HL-60 (cell line): ENCODE data around the gene MRPS10.

ENCODE experiments used
- DNase-seq, 2 experiments: peaks; one replicate each; pipeline ENCODE4 v3.0.0-alpha.2; 2010 to 2020; ENCODE audit warnings: low read depth in 1 of 2, low spot score in 1 of 2
- H3K27ac ChIP-seq: fragments of 250-450 bp; sonication (Bioruptor Pico); replicated peaks from 2 replicates; pipeline ENCODE4 v1.5.1; 2020; ENCODE audit warnings: mild to moderate bottlenecking, moderate library complexity
- H3K27me3 ChIP-seq: fragments of 250-450 bp; sonication (Bioruptor Pico); 2 replicates; pipeline ENCODE4 v1.5.1; 2021; ENCODE audit warnings: mild to moderate bottlenecking, moderate library complexity; ENCODE audit not compliant: insufficient read depth, poor library complexity, severe bottlenecking
- H3K4me3 ChIP-seq: replicated peaks from 2 replicates; pipeline ENCODE4 v1.5.1; 2011; ENCODE audit warnings: mild to moderate bottlenecking, control low read depth, low read length; ENCODE audit not compliant: insufficient read depth
- CTCF ChIP-seq: IDR thresholded peaks from one replicate; pipeline ENCODE4 v1.5.1; 2011; ENCODE audit warnings: low read length, control low read depth, inconsistent platforms; ENCODE audit not compliant: insufficient read depth
- GABPA ChIP-seq: IDR thresholded peaks from 2 replicates; pipeline ENCODE4 v1.6.1; 2012; ENCODE audit warnings: low read depth
- POLR2AphosphoS5 ChIP-seq: IDR thresholded peaks from 2 replicates; pipeline ENCODE4 v1.6.1; 2012; ENCODE audit warnings: low read depth
- SPI1 ChIP-seq: IDR thresholded peaks from 2 replicates; pipeline ENCODE4 v1.6.1; 2012; ENCODE audit warnings: low read depth, mild to moderate bottlenecking, borderline replicate concordance
- TF ChIP-seq, protein P1 (sequence below): IDR thresholded peaks from 2 replicates; pipeline ENCODE4 v1.6.1; 2012; ENCODE audit warnings: low read depth; ENCODE audit not compliant: insufficient replicate concordance

MRPS10 gene

DNA sequence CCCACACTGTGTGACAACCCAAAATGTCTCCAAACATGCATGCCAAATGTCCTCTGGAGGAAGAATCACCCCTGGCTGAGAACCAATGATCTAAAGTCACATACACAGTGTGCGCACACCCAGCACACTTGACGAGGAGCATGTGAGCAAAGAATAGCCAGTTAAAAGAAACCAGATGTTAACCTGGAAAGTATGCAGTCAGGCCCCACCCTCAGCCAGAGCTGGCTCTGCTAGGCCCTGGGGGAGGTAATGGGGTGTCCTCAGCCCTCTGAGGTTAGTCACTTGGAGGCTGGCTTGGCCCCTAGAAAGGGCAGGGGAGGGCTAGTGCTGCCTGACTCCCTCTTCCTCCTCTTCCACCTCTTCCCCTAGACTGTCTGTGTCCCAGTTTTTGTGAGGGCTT, 59.6 kb downstream of the MRPS10 start:
- TF ChIP-seq, protein P1, sequence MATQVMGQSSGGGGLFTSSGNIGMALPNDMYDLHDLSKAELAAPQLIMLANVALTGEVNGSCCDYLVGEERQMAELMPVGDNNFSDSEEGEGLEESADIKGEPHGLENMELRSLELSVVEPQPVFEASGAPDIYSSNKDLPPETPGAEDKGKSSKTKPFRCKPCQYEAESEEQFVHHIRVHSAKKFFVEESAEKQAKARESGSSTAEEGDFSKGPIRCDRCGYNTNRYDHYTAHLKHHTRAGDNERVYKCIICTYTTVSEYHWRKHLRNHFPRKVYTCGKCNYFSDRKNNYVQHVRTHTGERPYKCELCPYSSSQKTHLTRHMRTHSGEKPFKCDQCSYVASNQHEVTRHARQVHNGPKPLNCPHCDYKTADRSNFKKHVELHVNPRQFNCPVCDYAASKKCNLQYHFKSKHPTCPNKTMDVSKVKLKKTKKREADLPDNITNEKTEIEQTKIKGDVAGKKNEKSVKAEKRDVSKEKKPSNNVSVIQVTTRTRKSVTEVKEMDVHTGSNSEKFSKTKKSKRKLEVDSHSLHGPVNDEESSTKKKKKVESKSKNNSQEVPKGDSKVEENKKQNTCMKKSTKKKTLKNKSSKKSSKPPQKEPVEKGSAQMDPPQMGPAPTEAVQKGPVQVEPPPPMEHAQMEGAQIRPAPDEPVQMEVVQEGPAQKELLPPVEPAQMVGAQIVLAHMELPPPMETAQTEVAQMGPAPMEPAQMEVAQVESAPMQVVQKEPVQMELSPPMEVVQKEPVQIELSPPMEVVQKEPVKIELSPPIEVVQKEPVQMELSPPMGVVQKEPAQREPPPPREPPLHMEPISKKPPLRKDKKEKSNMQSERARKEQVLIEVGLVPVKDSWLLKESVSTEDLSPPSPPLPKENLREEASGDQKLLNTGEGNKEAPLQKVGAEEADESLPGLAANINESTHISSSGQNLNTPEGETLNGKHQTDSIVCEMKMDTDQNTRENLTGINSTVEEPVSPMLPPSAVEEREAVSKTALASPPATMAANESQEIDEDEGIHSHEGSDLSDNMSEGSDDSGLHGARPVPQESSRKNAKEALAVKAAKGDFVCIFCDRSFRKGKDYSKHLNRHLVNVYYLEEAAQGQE = no peak
- TF ChIP-seq GABPA (no peak), CTCF (no peak), POLR2AphosphoS5 (no peak), SPI1 (no peak)
- DNase-seq = no peak
- Histone ChIP-seq H3K4me3 (no peak overlapping the region), H3K27me3 (no peaks in the 10 kb centered on the region), H3K27ac (no peak overlapping the region)
